ENCODE data around the gene C1orf159. TPM values are rescaled to one million over a fixed set of nuclear protein-coding genes. Genes with fewer than 3 reads are reported as not detected.

C1orf159 gene
- total RNA-seq, 1 donor from 2014 or later, result 9.2 TPM

- DNase-seq (ENCODE audit: low spot score), result no peak
- no peaks in the 10 kb centered on the region for H3K4me1 Mint-ChIP-seq (ENCODE audit: low read depth)
- H3K4me3 Mint-ChIP-seq (ENCODE audit: unreplicated experiment), result no peak overlapping the region
- no peak overlapping the region for H3K27ac Mint-ChIP-seq (ENCODE audit: unreplicated experiment)
- TF ChIP-seq, protein P1, sequence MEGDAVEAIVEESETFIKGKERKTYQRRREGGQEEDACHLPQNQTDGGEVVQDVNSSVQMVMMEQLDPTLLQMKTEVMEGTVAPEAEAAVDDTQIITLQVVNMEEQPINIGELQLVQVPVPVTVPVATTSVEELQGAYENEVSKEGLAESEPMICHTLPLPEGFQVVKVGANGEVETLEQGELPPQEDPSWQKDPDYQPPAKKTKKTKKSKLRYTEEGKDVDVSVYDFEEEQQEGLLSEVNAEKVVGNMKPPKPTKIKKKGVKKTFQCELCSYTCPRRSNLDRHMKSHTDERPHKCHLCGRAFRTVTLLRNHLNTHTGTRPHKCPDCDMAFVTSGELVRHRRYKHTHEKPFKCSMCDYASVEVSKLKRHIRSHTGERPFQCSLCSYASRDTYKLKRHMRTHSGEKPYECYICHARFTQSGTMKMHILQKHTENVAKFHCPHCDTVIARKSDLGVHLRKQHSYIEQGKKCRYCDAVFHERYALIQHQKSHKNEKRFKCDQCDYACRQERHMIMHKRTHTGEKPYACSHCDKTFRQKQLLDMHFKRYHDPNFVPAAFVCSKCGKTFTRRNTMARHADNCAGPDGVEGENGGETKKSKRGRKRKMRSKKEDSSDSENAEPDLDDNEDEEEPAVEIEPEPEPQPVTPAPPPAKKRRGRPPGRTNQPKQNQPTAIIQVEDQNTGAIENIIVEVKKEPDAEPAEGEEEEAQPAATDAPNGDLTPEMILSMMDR (IDR thresholded peaks at IDR 0.05), result no peak
- no peaks in the 10 kb centered on the region for H3K36me3 Mint-ChIP-seq (ENCODE audit: low read depth)
- no peaks in the 10 kb centered on the region for H3K9me3 Mint-ChIP-seq (ENCODE audit: low read depth)
- H3K27me3 Mint-ChIP-seq (ENCODE audit: low read depth), result peaks cover 4% of the 10 kb centered on the region
These were observed 26.0 kb upstream of the C1orf159 start for GRCh38 chr1:1141911-1142250.

GRCh38 chr1:1141244-1141910, 25.5 kb upstream of the C1orf159 start:
- Mint-ChIP-seq H3K4me3 (ENCODE audit: unreplicated experiment) (no peak overlapping the region), H3K4me1 (ENCODE audit: low read depth) (no peaks in the 10 kb centered on the region), H3K9me3 (ENCODE audit: low read depth) (no peaks in the 10 kb centered on the region), H3K27ac (ENCODE audit: unreplicated experiment) (no peak overlapping the region), H3K36me3 (ENCODE audit: low read depth) (no peaks in the 10 kb centered on the region), H3K27me3 (ENCODE audit: low read depth) (peaks cover 3% of the 10 kb centered on the region)
- DNase-seq (ENCODE audit: low spot score), result no peak
- TF ChIP-seq, protein P1 (IDR thresholded peaks at IDR 0.05), result no peak

DNA sequence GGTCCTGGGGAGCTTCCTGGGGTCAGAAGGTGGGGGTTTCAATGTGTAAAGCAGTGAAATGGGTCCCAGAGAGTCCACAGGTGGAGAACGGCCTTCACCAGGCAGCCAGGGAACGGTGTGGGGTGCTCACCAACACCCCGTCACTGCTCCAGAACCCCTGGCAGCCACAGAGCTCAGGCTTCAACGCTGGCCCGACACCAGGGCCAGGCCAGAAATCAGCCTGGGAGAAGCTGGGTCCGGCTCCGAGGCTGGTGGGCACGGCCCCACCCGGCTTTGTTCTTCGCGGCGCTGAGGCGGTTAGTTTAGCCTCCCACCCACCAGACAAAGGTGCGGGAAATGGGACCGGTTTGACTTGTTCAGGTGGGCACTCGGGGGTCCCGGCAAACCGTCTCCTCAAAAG, 24.8 kb upstream of the C1orf159 start:
- H3K9me3 Mint-ChIP-seq (ENCODE audit: low read depth), result no peaks in the 10 kb centered on the region
- DNase-seq (ENCODE audit: low spot score), result no peak
- no peak overlapping the region for H3K27ac Mint-ChIP-seq (ENCODE audit: unreplicated experiment)
- TF ChIP-seq, protein P1 (IDR thresholded peaks at IDR 0.05), result no peak
- H3K36me3 Mint-ChIP-seq (ENCODE audit: low read depth), result no peaks in the 10 kb centered on the region
- peaks cover 2% of the 10 kb centered on the region for H3K27me3 Mint-ChIP-seq (ENCODE audit: low read depth)
- no peak overlapping the region for H3K4me3 Mint-ChIP-seq (ENCODE audit: unreplicated experiment)
- H3K4me1 Mint-ChIP-seq (ENCODE audit: low read depth), result no peaks in the 10 kb centered on the region

DNA sequence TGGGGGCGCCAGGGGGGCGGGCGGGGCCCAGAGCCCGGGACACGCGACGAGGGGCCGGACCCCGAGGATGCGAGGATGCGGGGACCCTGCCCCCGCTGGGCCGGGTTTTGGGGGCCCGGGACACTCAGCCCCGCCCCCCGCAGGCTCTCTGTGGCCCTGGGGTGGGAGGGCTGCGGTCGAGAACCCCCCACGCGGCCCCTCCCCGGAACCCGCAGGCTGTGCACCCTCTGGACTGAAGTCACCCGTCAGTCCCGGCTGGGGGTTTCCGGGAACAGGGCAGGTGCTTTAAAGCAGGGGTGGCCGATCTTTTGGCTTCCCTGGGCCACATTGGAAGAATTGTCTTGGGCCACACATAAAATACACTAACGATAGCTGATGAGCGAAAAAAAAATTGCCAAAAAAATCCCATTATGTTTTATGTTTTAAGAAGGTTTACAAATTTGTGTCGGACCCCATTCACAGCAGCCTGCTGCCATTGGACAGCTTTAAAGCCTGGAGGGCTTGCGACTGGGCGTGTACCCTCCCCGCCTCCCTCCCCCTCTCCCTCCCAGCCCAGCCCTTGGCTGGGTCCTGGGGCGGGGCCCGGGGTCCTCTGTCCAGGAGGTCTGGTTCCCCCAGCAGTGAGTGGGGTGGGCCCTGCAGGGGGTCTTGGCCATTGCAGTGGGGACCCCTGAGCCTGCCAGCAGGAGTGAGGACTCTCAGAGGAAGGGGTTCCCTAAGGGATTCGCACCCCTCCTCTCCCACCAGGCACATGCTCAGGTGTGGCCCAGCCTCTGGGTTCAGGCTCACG, 21.6 kb upstream of the C1orf159 start:
- Mint-ChIP-seq H3K27ac (ENCODE audit: unreplicated experiment) (no peak overlapping the region), H3K4me1 (ENCODE audit: low read depth) (no peaks in the 10 kb centered on the region), H3K27me3 (ENCODE audit: low read depth) (peaks cover 2% of the 10 kb centered on the region), H3K4me3 (ENCODE audit: unreplicated experiment) (no peak overlapping the region), H3K36me3 (ENCODE audit: low read depth) (no peaks in the 10 kb centered on the region), H3K9me3 (ENCODE audit: low read depth) (no peaks in the 10 kb centered on the region)
- TF ChIP-seq, protein P1 (IDR thresholded peaks at IDR 0.05), result no peak
- no peak for DNase-seq (ENCODE audit: low spot score)

DNA sequence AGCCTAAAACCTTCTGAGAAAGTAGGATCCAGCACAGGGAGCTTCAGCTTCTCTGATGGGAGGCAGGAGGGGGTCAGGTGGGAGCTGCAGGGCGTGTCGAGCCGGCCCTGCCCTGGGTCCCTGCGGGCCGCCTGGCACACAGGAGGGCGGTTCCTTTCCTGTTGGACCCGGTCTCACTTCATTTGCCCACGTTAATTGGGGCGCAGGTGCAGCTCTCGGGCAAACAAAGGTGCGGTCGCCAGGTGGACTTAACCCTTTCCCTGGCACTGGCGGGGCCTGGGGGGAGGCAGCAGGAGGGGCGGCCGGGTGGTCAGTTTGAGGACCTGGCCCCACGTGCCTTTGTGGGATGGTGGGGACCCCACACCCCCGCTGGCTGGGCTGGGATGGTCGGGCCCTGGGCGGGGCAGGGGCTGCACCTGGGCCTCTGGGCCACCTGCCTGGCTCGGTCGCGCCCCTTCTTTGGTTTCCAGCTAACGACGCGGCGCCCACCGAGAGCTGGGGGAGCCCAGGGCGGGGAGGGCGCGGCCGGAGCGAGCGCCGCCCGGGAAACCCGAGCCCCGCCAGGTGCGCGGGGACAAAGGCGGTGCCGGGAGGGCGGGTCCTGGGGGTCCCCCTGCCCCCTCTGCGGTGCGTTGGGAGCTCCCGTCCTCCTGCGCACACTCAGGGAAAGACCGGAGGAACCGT, 20.8 kb upstream of the C1orf159 start:
- Mint-ChIP-seq H3K4me1 (ENCODE audit: low read depth) (no peaks in the 10 kb centered on the region), H3K27me3 (ENCODE audit: low read depth) (peaks cover 3% of the 10 kb centered on the region), H3K27ac (ENCODE audit: unreplicated experiment) (no peak overlapping the region), H3K36me3 (ENCODE audit: low read depth) (no peaks in the 10 kb centered on the region), H3K4me3 (ENCODE audit: unreplicated experiment) (no peak overlapping the region), H3K9me3 (ENCODE audit: low read depth) (no peaks in the 10 kb centered on the region)
- DNase-seq (ENCODE audit: low spot score), result no peak
- TF ChIP-seq, protein P1 (IDR thresholded peaks at IDR 0.05), result no peak
